ENCODE data around the gene FCHSD2. TPM values are rescaled to one million over a fixed set of nuclear protein-coding genes. Genes with fewer than 3 reads are reported as not detected.

The FCHSD2 gene
- total RNA-seq, 6 donors from 2014 or later = 22.5 to 55.6 (median 42.7) TPM

DNA sequence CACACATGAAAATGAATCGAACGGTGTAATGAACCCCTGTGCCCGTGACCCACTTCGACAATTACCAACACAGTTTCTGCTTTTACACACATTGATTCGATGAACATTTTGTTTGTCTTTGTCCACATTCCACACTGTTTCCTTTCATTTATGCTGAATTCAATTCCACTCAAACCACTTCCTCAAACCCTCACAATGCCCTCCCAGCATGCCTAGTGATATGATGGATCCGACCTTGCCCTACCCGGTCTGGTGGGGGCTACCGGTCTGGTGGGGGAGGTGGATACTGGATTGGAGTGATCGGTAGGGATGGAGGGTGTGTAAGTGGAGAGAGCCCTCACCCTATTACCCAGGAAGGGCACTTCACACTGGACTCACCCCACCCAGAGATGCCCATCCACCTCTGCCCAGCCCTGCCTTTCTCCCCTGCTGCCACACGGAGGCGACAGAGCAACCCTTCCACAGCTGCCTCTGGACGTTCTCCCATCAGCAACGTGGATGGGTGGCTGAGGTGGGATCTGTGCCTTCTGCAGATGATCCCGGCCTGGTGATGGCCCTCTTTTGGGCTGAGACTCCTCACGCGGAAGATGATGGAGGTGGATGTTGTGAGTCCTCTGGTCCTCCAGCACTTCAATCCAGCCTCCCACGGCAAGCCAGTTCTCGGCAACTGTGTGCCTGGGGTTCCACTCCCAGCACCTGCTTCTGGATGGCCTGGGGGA, 43.0 kb upstream of the FCHSD2 start:
- peak in 1 of 2 donors; percentile 82 for DNase-seq
- no peaks in the 10 kb centered on the region for H3K36me3 ChIP-seq
- no peaks in the 10 kb centered on the region for H3K27me3 ChIP-seq
- H3K9me3 ChIP-seq = no peaks in the 10 kb centered on the region
- WGBS, 2 donors = 30 to 34% methylated on average over 9 to 16 of the region's 18 CpGs
- H3K4me3 ChIP-seq = peak overlapping the region in 1 of 4 donors; percentile 17
- TF ChIP-seq, protein P1, sequence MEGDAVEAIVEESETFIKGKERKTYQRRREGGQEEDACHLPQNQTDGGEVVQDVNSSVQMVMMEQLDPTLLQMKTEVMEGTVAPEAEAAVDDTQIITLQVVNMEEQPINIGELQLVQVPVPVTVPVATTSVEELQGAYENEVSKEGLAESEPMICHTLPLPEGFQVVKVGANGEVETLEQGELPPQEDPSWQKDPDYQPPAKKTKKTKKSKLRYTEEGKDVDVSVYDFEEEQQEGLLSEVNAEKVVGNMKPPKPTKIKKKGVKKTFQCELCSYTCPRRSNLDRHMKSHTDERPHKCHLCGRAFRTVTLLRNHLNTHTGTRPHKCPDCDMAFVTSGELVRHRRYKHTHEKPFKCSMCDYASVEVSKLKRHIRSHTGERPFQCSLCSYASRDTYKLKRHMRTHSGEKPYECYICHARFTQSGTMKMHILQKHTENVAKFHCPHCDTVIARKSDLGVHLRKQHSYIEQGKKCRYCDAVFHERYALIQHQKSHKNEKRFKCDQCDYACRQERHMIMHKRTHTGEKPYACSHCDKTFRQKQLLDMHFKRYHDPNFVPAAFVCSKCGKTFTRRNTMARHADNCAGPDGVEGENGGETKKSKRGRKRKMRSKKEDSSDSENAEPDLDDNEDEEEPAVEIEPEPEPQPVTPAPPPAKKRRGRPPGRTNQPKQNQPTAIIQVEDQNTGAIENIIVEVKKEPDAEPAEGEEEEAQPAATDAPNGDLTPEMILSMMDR (IDR thresholded peaks at IDR 0.05) = peak; percentile 88 to 94 (median 94)
- no peak for TF ChIP-seq POLR2AphosphoS5 (IDR thresholded peaks at IDR 0.05)
- peaks cover 14 to 33% (median 21%) of the 10 kb centered on the region in 4 donors for H3K4me1 ChIP-seq
- peak overlapping the region in 2 of 4 donors; percentile 34 to 37 for H3K27ac ChIP-seq
- peak; percentile 89 to 90 for ATAC-seq (ENCODE audit: low FRiP score in 2 of 2)

DNA sequence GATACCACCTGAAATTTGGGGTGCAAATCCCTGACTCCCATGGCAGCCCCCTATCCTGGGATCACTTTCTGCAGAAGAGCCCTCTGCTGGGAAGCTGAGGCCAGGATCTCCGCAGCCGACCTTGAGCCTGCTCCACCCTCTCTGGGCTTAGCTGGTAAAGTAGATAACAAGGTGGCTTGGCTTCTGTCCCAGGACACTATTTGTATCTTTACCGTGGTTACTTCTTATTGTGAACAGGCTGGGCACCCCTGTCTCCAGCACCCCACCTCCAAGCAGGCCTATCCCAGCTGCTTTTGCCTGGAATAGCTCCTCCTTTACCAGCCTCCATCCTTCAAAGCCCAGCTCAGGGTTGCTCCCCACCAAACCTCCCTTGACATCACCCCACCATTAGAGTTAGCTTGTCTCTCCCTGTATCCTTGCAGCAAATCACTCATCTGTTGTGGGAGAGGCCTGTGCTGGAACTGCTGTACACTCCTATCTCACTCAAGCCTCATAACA, 40.8 kb upstream of the FCHSD2 start:
- Histone ChIP-seq H3K27ac (no peak overlapping the region), H3K36me3 (no peaks in the 10 kb centered on the region), H3K27me3 (no peaks in the 10 kb centered on the region), H3K4me3 (no peak overlapping the region), H3K4me1 (peaks cover 14 to 28% (median 21%) of the 10 kb centered on the region in 4 donors), H3K9me3 (no peaks in the 10 kb centered on the region)
- TF ChIP-seq, protein P1 (IDR thresholded peaks at IDR 0.05) = no peak
- TF ChIP-seq EP300 (IDR thresholded peaks at IDR 0.05) = no peak
- no peak for TF ChIP-seq POLR2A (IDR thresholded peaks at IDR 0.05)
- TF ChIP-seq POLR2AphosphoS5 (IDR thresholded peaks at IDR 0.05) = no peak
- ATAC-seq (ENCODE audit: low FRiP score in 2 of 2) = no peak
- no peak for DNase-seq
- WGBS, 2 donors = 30 to 54% methylated on average over 2 to 3 of the region's 3 CpGs

GRCh38 chr11:73178681-73179080, 36.6 kb upstream of the FCHSD2 start:
- Histone ChIP-seq H3K27ac (no peak overlapping the region), H3K4me3 (no peak overlapping the region), H3K4me1 (peaks cover 18 to 35% (median 23%) of the 10 kb centered on the region in 4 donors), H3K36me3 (no peaks in the 10 kb centered on the region), H3K9me3 (no peaks in the 10 kb centered on the region), H3K27me3 (no peaks in the 10 kb centered on the region)
- TF ChIP-seq, protein P1 (IDR thresholded peaks at IDR 0.05) = no peak
- TF ChIP-seq EP300 (IDR thresholded peaks at IDR 0.05) (no peak), POLR2A (IDR thresholded peaks at IDR 0.05) (no peak), POLR2AphosphoS5 (IDR thresholded peaks at IDR 0.05) (no peak)
- 87 to 90% methylated on average over 4 of the region's 4 CpGs for WGBS, 2 donors
- ATAC-seq (ENCODE audit: low FRiP score in 2 of 2) = no peak
- DNase-seq = no peak

GRCh38 chr11:73177778-73178539, 35.8 kb upstream of the FCHSD2 start:
- DNase-seq = peak in 1 of 2 donors; percentile 88
- Histone ChIP-seq H3K9me3 (no peaks in the 10 kb centered on the region), H3K36me3 (no peaks in the 10 kb centered on the region), H3K4me3 (no peak overlapping the region), H3K27me3 (no peaks in the 10 kb centered on the region), H3K27ac (peak overlapping the region; percentile 64 to 78 (median 70)), H3K4me1 (peaks cover 18 to 37% (median 25%) of the 10 kb centered on the region in 4 donors)
- peak; percentile 92 to 93 for ATAC-seq (ENCODE audit: low FRiP score in 2 of 2)
- peak; percentile 30 to 32 for TF ChIP-seq POLR2AphosphoS5 (IDR thresholded peaks at IDR 0.05)
- no peak for TF ChIP-seq EP300 (IDR thresholded peaks at IDR 0.05)
- TF ChIP-seq, protein P1 (IDR thresholded peaks at IDR 0.05) = peak; percentile 79 to 93 (median 91)
- 32 to 34% methylated on average over 9 to 15 of the region's 15 CpGs for WGBS, 2 donors

Measured in upper lobe of left lung (tissue), 6 donors.